ENCODE data around the gene ABCG5.

The ABCG5 gene

GRCh38 chr2:43806719-43807031 is 32.0 kb downstream of the ABCG5 start:
- DNase-seq = no peak

DNA sequence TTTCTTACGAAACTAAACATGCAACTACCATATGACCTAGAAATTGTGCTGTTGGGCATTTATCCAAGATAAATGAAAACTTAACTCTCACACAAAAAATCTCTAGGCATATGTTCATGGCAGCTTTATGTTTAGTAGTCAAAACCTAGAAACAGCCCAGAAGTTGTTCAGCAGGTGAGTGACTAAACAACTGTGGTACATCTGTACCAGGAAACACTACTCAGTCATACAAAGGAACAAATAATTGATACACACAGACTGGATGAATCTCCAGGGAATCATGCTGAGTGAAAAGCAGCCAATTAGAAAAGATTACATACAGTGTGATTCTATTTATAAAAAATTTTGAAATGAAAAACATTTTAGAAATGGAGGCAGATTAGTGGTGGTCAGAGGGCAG is 35.5 kb downstream of the ABCG5 start:
- no peak for DNase-seq

- DNase-seq = no peak
Measured at GRCh38 chr2:43802135-43802534, 36.5 kb downstream of the ABCG5 start.

DNA sequence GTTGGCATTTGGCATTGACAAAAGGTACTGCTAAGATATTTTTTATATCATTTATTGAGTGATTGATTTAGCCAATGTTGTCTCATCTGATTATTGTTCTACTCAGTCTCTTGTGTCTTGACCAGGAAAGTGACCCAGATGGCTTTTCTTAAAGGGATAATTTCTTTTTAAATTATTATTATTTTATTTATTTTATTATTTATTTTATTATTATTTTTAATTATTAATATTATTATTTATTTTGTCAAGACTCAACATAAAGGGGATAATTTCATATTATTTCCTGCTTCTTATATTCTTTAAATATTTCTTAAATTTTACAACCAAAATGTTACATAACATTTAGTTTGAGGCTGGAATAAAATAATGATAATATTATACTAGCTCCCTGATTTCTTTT is 37.7 kb downstream of the ABCG5 start:
- no peak for DNase-seq

DNA sequence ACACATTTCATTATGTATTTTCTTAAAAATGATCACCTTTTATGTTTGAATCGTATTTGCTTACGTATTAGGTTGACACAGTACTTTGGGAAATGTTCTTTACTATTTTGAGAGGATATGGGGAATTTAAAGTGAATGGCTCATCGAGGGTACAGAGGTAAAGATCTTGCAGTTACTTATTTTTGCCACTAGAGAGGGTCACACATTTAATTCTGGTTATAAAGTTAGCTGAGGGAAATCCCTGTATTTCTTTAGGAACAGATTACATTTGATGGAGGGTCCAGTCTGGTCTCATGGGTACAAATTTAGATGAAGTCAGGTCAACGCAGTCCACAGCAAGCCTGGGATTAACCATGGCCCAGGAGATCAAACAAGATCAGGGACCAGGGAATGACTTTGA is 40.3 kb downstream of the ABCG5 start:
- peak in 2 of 4 experiments; percentile 9 to 10 for DNase-seq

DNA sequence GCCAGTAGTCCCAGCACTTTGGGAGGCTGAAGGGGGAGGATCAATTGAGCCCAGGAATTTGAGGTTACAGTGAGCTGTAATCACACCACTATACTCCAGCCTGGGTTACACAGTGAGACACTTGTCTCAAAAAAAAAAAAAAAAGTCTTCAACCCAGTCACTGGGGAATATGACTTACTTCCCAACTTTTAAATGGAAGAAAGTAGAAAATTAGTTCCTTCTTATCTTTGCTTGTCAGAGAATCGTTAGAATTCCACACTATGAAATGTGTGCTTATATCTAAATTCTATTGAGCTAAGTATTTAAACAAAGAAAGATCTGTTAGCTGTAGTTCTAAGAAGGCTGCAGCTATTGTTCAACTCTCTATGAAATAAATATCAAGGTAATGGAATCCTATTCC is 42.4 kb downstream of the ABCG5 start:
- DNase-seq = no peak

DNA sequence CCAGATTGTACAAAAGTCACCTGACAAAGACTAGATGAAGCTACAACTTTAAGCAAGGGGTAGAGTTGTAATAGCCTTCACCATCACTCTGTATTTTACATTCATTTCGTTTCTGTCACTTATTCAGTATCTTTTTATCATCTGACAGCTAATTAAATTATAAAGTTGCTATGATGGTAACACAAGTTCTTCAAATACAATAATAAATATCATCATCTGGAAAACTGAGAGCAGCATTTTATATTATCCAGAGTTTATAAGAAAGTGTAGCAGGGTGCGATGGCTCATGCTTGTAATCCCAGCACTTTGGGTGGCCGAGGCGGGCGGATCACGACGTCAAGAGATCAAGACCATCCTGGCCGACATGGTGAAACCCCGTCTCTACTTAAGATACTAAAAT is 43.7 kb downstream of the ABCG5 start:
- no peak for DNase-seq

DNA sequence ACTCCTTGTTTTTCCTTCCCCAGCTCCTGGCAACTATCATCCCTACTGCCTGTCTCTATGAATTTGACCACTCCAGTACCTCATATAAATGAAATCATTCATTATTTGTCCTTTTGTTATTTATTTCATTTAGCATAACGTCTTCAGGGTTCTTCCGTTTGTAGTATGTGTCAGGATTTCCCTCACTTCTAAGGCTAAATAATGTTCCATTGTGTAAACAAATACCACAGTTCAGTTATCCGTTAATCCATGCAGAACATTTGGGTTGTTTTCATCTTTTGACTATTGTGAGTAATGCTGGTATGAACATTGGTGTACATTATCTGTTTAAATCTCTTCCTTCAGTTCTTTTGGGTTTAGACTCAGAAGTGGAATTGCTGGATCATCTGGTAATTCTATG is 46.0 kb downstream of the ABCG5 start:
- DNase-seq = no peak

DNA sequence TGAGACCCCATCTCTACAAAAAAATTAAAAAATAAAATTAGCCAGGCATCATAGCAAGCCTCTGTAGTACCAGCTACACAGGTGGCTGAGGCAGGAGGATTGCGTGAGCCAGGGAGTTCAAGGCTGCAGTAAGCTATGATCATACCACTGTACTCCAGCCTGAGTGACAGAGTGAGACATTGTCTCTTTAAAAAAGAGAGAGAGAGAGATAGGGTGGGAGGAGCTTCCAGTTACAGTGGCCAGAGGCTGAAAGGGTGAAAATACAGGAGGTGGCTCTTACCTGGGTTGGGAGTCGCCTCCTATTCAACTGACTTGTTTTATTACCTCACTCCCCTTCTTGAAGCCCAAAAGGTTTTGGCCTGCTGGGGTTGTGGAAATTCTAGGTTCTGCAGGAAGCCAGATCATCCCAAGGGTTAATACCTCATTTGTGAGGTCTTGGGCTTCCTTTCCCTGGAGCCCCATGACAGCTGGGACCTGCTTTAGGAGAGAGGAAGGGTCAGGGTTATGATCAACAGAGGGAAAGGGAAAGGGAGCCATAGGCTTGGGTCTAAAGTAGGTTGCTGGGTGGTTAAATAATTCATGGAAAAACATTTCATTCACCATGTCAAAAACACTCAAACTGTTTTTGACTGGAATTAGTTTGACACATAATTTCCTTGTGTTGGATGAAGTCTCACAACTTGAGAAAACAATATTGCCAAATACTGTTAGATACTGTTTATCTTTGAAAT is 47.4 kb downstream of the ABCG5 start:
- DNase-seq = no peak

GRCh38 chr2:43790147-43790546 is 48.5 kb downstream of the ABCG5 start:
- no peak for DNase-seq

DNA sequence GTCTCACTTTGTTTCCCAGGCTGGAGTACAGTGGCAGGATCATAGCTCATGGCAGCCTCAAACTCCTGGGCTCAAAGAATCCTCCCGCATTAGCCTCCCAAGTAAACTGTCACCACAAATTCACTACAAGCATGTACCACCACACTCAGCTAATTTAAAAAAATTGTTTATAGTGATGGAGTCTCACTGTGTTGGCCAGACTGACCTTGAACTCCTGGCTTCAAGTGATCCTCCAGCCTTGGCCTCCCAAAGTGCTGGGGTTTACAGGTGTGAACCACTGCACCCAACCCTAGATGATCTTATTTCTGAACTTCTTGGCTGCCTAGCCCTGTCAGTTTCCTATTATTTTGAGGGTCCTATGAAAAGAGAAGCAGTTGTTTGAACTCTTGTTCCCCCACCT is 50.0 kb downstream of the ABCG5 start:
- DNase-seq = no peak

DNA sequence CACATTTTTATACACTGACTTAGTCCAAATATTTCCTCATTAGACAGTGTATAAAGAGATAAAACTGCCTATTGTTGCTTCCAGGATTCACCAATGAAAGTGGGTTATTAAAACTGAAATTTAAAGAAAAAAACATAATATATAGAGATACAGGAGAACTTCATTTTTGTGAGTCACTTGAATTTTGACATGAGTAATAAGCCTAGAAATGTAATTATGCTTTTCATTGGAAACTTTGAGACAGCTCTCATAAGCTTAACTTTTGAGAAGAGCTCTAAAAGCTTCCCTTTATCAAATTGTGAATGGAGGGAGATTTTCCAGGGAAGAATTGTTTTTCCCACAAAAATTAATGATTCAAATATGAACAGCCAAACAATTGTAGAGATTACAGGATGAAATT is 50.7 kb downstream of the ABCG5 start:
- DNase-seq = no peak

- DNase-seq = no peak
Measured at GRCh38 chr2:43778233-43778632, 60.4 kb downstream of the ABCG5 start.

DNA sequence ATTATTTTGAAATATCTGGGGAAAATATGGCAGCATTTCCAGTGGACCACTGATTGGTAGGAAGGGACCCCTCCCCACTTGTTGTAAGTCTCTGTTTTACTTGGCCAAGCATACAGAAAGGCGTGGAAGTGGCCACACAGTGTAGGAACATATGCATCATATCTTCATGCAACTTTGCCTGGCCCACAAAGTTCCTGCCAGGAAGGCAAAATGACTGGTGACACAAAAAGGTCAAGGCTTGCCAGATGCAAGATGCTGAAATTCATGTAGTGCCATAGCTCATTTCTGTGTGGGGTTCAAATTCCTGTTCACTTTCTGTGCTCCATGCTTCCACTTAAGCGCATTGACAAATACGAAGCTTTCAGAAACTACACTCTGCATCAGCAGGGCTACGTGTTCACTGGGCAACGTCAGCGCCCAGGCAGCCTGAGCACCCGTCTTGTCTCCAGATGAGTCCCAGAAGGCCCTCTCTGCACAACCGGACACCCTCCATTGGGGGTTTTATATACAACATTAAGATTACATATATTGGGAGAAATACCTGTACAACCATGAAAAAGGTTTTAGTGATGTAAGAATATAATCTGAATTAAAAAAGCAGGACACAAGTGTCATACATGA is 61.2 kb downstream of the ABCG5 start:
- no peak for DNase-seq

DNA sequence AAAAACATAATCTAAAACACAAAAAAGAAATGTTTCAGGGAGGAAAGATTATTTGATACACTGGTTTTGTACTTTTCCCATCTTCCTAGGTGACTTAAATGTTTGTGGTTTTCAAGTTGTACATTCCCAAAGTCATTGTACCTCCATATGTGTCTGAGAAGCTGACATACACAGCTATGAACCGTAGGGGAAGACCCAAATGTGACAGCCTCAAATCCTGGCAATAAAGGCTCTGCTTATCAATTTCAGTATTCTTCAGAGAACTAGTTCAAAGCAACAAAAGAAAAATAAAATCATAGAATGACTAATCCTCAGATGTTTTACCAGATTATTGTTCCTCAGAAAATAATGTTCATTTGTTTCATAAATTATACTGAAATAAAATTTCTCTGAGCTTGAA is 62.3 kb downstream of the ABCG5 start:
- DNase-seq = no peak

GRCh38 chr2:43774617-43775016 is 64.0 kb downstream of the ABCG5 start:
- DNase-seq = no peak

- peak; percentile 91 to 95 (median 93) for DNase-seq
Measured at GRCh38 chr2:43773876-43774613, 64.6 kb downstream of the ABCG5 start, which contains the start of gene DYNC2LI1. DYNC2LI1 (plus strand) TSS chr2:43774039; CDS start chr2:43774139, 100 bp downstream.

GRCh38 chr2:43766006-43766405 is 72.6 kb downstream of the ABCG5 start:
- no peak for DNase-seq

GRCh38 chr2:43764086-43764705 is 74.4 kb downstream of the ABCG5 start:
- no peak for DNase-seq

- DNase-seq = no peak
Measured at GRCh38 chr2:43763091-43763490, 75.5 kb downstream of the ABCG5 start.
